Putamen (tissue), 1 donor: Measurements from ENCODE around the gene BABAM2.
"Not testable (repeated sequence)": the region's sequence is repeated elsewhere in the genome, so short reads cannot be mapped to it uniquely, and the experiment has no call there.

Experiments
- DNase-seq: peaks from one replicate; pipeline ENCODE4 v3.0.0-alpha.2; 2016; ENCODE audit warnings: low spot score

The BABAM2 gene

GRCh38 chr2:28080911-28081310 lies 190.4 kb downstream of the BABAM2 start:
- no peak for DNase-seq

GRCh38 chr2:28082131-28082530 lies 191.6 kb downstream of the BABAM2 start:
- DNase-seq, result no peak

GRCh38 chr2:28083476-28083875 lies 192.9 kb downstream of the BABAM2 start:
- DNase-seq, result no peak

- DNase-seq, result no peak
Measured at GRCh38 chr2:28084564-28084963, 194.0 kb downstream of the BABAM2 start.

- DNase-seq, result no peak
Measured at GRCh38 chr2:28085201-28085600, 194.7 kb downstream of the BABAM2 start.

GRCh38 chr2:28086611-28087010 lies 196.1 kb downstream of the BABAM2 start:
- DNase-seq, result no peak

- no peak for DNase-seq
Measured at GRCh38 chr2:28088970-28089369, 198.4 kb downstream of the BABAM2 start.

- DNase-seq, result no peak
Measured at GRCh38 chr2:28089486-28089885, 199.0 kb downstream of the BABAM2 start.

- no peak for DNase-seq
Measured at GRCh38 chr2:28093308-28093707, 202.8 kb downstream of the BABAM2 start.

GRCh38 chr2:28093768-28094167 lies 203.2 kb downstream of the BABAM2 start:
- no peak for DNase-seq

- no peak for DNase-seq
Measured at GRCh38 chr2:28094739-28095138, 204.2 kb downstream of the BABAM2 start.

GRCh38 chr2:28095622-28096021 lies 205.1 kb downstream of the BABAM2 start:
- no peak for DNase-seq

GRCh38 chr2:28096421-28096820 lies 205.9 kb downstream of the BABAM2 start:
- no peak for DNase-seq

- DNase-seq, result no peak
Measured at GRCh38 chr2:28098501-28099225, 208.1 kb downstream of the BABAM2 start.

- DNase-seq, result no peak
Measured at GRCh38 chr2:28101123-28101522, 210.6 kb downstream of the BABAM2 start.

GRCh38 chr2:28101892-28102291 lies 211.4 kb downstream of the BABAM2 start:
- no peak for DNase-seq

GRCh38 chr2:28102455-28102874 lies 211.9 kb downstream of the BABAM2 start:
- no peak for DNase-seq

GRCh38 chr2:28103611-28104010 lies 213.1 kb downstream of the BABAM2 start:
- no peak for DNase-seq

GRCh38 chr2:28108143-28108542 lies 217.6 kb downstream of the BABAM2 start:
- DNase-seq, result peak; percentile 5

GRCh38 chr2:28113771-28114170 lies 223.2 kb downstream of the BABAM2 start:
- not testable (repeated sequence) for DNase-seq

GRCh38 chr2:28117104-28117596 lies 226.6 kb downstream of the BABAM2 start:
- DNase-seq, result no peak

GRCh38 chr2:28119631-28120030 lies 229.1 kb downstream of the BABAM2 start:
- no peak for DNase-seq

GRCh38 chr2:28128281-28128950 lies 237.9 kb downstream of the BABAM2 start:
- no peak for DNase-seq
